SK-N-MC (cell line): ENCODE measurements around the gene CCDC7.

Experiments
- EZH2 ChIP-seq: fragments of 200-600 bp; sonication (generic); IDR thresholded peaks from one replicate; pipeline ENCODE4 v1.6.1; 2017; ENCODE audit warnings: antibody characterized with exemption
- FOXP2 ChIP-seq: optimal IDR thresholded peaks from 2 replicates; pipeline ENCODE3; 2011; ENCODE audit warnings: mild to moderate bottlenecking, moderate library complexity; ENCODE audit not compliant: insufficient read depth; ENCODE audit errors: extremely low read length, control extremely low read depth
- POLR2AphosphoS5 ChIP-seq: IDR thresholded peaks from 2 replicates; pipeline ENCODE4 v1.6.1; 2012; ENCODE audit warnings: mild to moderate bottlenecking, low read depth, low read length, borderline replicate concordance

DNA sequence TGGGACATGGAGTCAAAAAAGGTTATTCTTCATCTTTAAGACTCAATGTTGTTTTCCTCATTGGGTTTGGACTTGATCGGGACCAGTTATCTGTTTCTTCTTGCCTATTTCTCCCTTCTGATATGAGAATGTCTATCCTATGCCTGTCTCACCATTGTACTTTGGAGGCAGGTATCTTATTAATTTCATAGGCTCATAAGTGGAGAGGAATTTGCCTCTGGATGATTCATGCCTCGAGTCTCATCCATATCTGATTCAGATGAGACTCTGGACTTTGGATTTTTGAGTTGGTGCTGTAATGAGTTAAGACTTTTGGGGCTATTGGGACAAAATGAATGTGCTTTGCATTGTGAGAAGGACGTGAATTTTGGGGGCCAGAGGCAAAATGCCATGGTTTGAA lies 36.2 kb upstream of the CCDC7 start:
- TF ChIP-seq FOXP2 (no peak), POLR2AphosphoS5 (no peak), EZH2 (no peak)
